VCaP (cell line): ENCODE measurements around the gene ARHGEF6.

Experiments used
- H3K27ac ChIP-seq: fragments of 450-650 bp; 2 replicates; pipeline ENCODE4 v1.5.1; 2017
- CTCF ChIP-seq: fragments of 450-650 bp; conservative IDR thresholded peaks from 2 replicates; pipeline ENCODE4 v1.5.1; 2017; ENCODE audit warnings: mild to moderate bottlenecking, moderate library complexity

ARHGEF6 gene

GRCh38 chrX:136650811-136651210 is 129.9 kb downstream of the ARHGEF6 start:
- H3K27ac ChIP-seq, result no peak overlapping the region

GRCh38 chrX:136647677-136648360 is 132.9 kb downstream of the ARHGEF6 start, which contains the start of gene CD40LG:
Gene CD40LG, plus strand, starts transcription at chrX:136648158. Its CDS starts 91 bp downstream, at chrX:136648249.
- no peak for TF ChIP-seq CTCF
- H3K27ac ChIP-seq, result no peak within 1 kb of the TSS

More at GRCh38 chrX:136650811-136651210, 129.9 kb downstream of the ARHGEF6 start:
- no peak for TF ChIP-seq CTCF

GRCh38 chrX:136646602-136647239 is 134.0 kb downstream of the ARHGEF6 start:
- no peak for TF ChIP-seq CTCF
- H3K27ac ChIP-seq, result no peak overlapping the region

- H3K27ac ChIP-seq, result no peak overlapping the region
- TF ChIP-seq CTCF, result no peak
Observed at GRCh38 chrX:136643243-136643642, 137.5 kb downstream of the ARHGEF6 start.

GRCh38 chrX:136639506-136640176 is 141.1 kb downstream of the ARHGEF6 start:
- no peak overlapping the region for H3K27ac ChIP-seq
- no peak for TF ChIP-seq CTCF

GRCh38 chrX:136636121-136636520 is 144.6 kb downstream of the ARHGEF6 start:
- TF ChIP-seq CTCF, result no peak
- H3K27ac ChIP-seq, result no peak overlapping the region

GRCh38 chrX:136635235-136635634 is 145.5 kb downstream of the ARHGEF6 start:
- TF ChIP-seq CTCF, result no peak
- H3K27ac ChIP-seq, result no peak overlapping the region
